ENCODE measurements around the gene MVK. TPM values are rescaled to one million over a fixed set of nuclear protein-coding genes. Genes with fewer than 3 reads are reported as not detected.

Gene MVK
- polyA plus RNA-seq, 3 donors = 1.1 to 3.8 (median 1.6) TPM

- H3K36me3 ChIP-seq (replicated peaks in 1 of 2; ENCODE audit: control insufficient read depth in 1 of 2, insufficient read depth in 2 of 2, low read length in 2 of 2) = peaks cover 26 to 56% of the 10 kb centered on the region in 2 donors
Observed at GRCh38 chr12:109535863-109536250, 37.7 kb upstream of the MVK start.

GRCh38 chr12:109537136-109537535 is 36.5 kb upstream of the MVK start:
- Histone ChIP-seq H3K4me3 (replicated peaks in 1 of 3; ENCODE audit: low read depth in 2 of 3, low read length in 3 of 3) (no peak overlapping the region), H3K27ac (ENCODE audit: low read depth in 1 of 2, low read length in 2 of 2) (no peak overlapping the region), H3K27me3 (ENCODE audit: control insufficient read depth in 2 of 2, insufficient read depth in 2 of 2, low read length in 2 of 2) (no peaks in the 10 kb centered on the region), H3K79me2 (ENCODE audit: insufficient read depth, low read length) (no peaks in the 10 kb centered on the region), H2AFZ (ENCODE audit: insufficient read depth, low read depth, low read length, poor library complexity, severe bottlenecking) (no peak overlapping the region), H3K36me3 (replicated peaks in 1 of 2; ENCODE audit: control insufficient read depth in 1 of 2, insufficient read depth in 2 of 2, low read length in 2 of 2) (peaks cover 20 to 43% of the 10 kb centered on the region in 2 donors), H3K9me3 (replicated peaks in 1 of 2; ENCODE audit: control insufficient read depth in 1 of 2, insufficient read depth in 1 of 2, low read length in 2 of 2) (no peaks in the 10 kb centered on the region), H4K20me1 (ENCODE audit: insufficient read depth, low read length) (no peaks in the 10 kb centered on the region), H3K4me2 (replicated peaks; ENCODE audit: extremely low read depth, low read length, poor library complexity, severe bottlenecking) (no peak overlapping the region), H3K4me1 (ENCODE audit: control insufficient read depth in 1 of 2, insufficient read depth in 2 of 2, low read length in 2 of 2) (no peaks in the 10 kb centered on the region), H3K9ac (ENCODE audit: insufficient read depth, low read length, poor library complexity, severe bottlenecking) (no peak overlapping the region)
- H3K4me1 Mint-ChIP-seq = no peaks in the 10 kb centered on the region
- H3K27ac Mint-ChIP-seq = no peak overlapping the region
- intact Hi-C loops (cut with micrococcal nuclease) = no loop called here
- peaks cover 31 to 35% of the 10 kb centered on the region in 2 donors for H3K36me3 Mint-ChIP-seq
- no peak for TF ChIP-seq CTCF (IDR thresholded peaks at IDR 0.05)
- 96% methylated on average over 7 of the region's 8 CpGs for WGBS (ENCODE audit: insufficient coverage)
- H3K4me3 Mint-ChIP-seq = no peak overlapping the region
- peaks cover 0 to 5% (median 3%) of the 10 kb centered on the region in 3 donors for H3K27me3 Mint-ChIP-seq (ENCODE audit: low read depth in 3 of 3)
- no peaks in the 10 kb centered on the region for H3K9me3 Mint-ChIP-seq
- no peak for DNase-seq

More at GRCh38 chr12:109535863-109536250, 37.7 kb upstream of the MVK start:
- TF ChIP-seq CTCF (IDR thresholded peaks at IDR 0.05) = no peak
- H3K27ac Mint-ChIP-seq = no peak overlapping the region
- Histone ChIP-seq H3K79me2 (ENCODE audit: insufficient read depth, low read length) (no peaks in the 10 kb centered on the region), H3K4me1 (ENCODE audit: control insufficient read depth in 1 of 2, insufficient read depth in 2 of 2, low read length in 2 of 2) (no peaks in the 10 kb centered on the region), H3K27ac (ENCODE audit: low read depth in 1 of 2, low read length in 2 of 2) (no peak overlapping the region), H3K4me3 (replicated peaks in 1 of 3; ENCODE audit: low read depth in 2 of 3, low read length in 3 of 3) (no peak overlapping the region), H3K9me3 (replicated peaks in 1 of 2; ENCODE audit: control insufficient read depth in 1 of 2, insufficient read depth in 1 of 2, low read length in 2 of 2) (no peaks in the 10 kb centered on the region), H3K9ac (ENCODE audit: insufficient read depth, low read length, poor library complexity, severe bottlenecking) (no peak overlapping the region), H3K27me3 (ENCODE audit: control insufficient read depth in 2 of 2, insufficient read depth in 2 of 2, low read length in 2 of 2) (no peaks in the 10 kb centered on the region), H4K20me1 (ENCODE audit: insufficient read depth, low read length) (no peaks in the 10 kb centered on the region), H3K4me2 (replicated peaks; ENCODE audit: extremely low read depth, low read length, poor library complexity, severe bottlenecking) (no peak overlapping the region), H2AFZ (ENCODE audit: insufficient read depth, low read depth, low read length, poor library complexity, severe bottlenecking) (no peak overlapping the region)
- 86% methylated on average over 5 of the region's 5 CpGs for WGBS (ENCODE audit: insufficient coverage)
- no peak for DNase-seq
- H3K36me3 Mint-ChIP-seq = peaks cover 39 to 46% of the 10 kb centered on the region in 2 donors
- no peaks in the 10 kb centered on the region for H3K4me1 Mint-ChIP-seq
- H3K9me3 Mint-ChIP-seq = no peaks in the 10 kb centered on the region
- H3K27me3 Mint-ChIP-seq (ENCODE audit: low read depth in 3 of 3) = peaks cover 0 to 5% (median 3%) of the 10 kb centered on the region in 3 donors
- H3K4me3 Mint-ChIP-seq = no peak overlapping the region
- intact Hi-C loops (cut with micrococcal nuclease) = no loop called here

All from CD14-positive monocyte (primary cell).